HFF-Myc (cell line): ENCODE measurements around the gene BTBD7.

Experiments used
- DNase-seq: peaks from one replicate; pipeline ENCODE4 v3.0.0-alpha.2; 2011; ENCODE audit warnings: low read depth; ENCODE audit errors: extremely low read depth
- H3K4me3 ChIP-seq: replicated peaks from 2 replicates; pipeline ENCODE4 v1.5.1; 2011; ENCODE audit warnings: low read depth, mild to moderate bottlenecking, control low read depth, low read length
- CTCF ChIP-seq: IDR thresholded peaks from 2 replicates; pipeline ENCODE4 v1.5.1; 2012; ENCODE audit warnings: mild to moderate bottlenecking, low read depth, low read length, control low read depth; ENCODE audit errors: missing control alignments

BTBD7 gene

GRCh38 chr14:93305725-93306418 is 27.0 kb downstream of the BTBD7 start:
- TF ChIP-seq CTCF, result no peak
- H3K4me3 ChIP-seq, result no peak overlapping the region
- DNase-seq, result no peak

GRCh38 chr14:93304771-93305170 is 28.1 kb downstream of the BTBD7 start:
- TF ChIP-seq CTCF, result no peak
- no peak for DNase-seq
- H3K4me3 ChIP-seq, result no peak overlapping the region

DNA sequence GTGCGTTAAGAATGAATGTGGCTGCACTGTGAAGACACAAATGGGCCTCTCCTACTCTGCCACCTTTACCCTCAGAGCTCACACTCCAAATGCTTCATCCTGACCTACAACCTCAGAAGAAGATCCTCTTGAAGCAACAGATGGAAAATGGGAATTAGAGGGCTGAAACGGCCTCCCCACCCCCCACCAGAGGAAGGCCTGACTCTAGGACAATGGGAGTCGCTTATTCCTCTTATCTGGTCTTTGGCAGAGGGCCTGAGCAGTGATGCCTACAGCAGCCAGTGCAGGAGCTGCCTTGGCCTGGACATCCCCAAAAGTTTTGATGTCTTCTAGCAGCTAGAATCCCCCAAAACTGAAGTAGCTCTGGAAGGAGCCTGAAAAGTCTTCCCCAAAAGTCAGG is 29.2 kb downstream of the BTBD7 start:
- TF ChIP-seq CTCF, result no peak
- no peak overlapping the region for H3K4me3 ChIP-seq
- no peak for DNase-seq

DNA sequence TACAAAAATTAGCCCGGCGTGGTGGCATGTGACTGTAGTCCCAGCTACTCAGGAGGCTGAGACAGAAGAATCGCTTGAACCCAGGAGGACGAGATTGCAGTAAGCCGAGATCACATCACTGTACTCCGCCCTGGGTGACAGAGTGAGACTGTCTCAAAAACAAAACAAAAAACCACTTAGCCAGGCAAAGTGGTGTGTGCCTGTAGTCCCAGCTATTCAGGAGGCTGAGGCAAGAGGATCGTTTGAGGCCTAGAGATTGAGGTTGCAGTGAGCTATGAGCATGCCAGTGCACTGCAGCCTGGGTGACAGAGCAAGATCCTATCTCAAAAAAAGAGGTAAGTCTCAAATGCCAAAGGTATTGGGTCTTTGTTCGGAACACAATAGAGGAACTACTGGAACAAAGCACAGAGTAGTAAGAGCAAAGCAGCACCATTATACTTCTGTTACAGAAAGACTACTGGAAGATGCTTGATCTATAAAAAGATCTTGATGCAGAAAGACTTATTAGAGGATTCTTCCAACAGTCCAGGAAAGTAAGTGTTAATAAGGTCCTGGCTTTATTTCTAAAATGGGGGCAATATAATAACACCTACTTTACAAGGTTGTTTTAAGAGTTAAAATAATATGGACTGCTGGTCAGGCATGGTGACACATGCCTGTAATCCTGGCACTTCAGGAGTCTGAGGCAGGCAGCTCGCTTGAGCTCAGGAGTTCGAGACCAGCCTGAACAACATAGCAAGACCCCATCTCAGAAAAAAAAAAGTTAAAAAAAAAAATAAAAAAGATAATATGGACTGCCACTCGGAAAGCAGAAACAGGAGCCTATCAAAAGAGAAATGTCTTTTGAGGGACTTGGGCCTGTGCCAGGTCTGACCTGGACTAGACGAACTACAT is 29.9 kb downstream of the BTBD7 start:
- no peak overlapping the region for H3K4me3 ChIP-seq
- no peak for DNase-seq
- no peak for TF ChIP-seq CTCF

DNA sequence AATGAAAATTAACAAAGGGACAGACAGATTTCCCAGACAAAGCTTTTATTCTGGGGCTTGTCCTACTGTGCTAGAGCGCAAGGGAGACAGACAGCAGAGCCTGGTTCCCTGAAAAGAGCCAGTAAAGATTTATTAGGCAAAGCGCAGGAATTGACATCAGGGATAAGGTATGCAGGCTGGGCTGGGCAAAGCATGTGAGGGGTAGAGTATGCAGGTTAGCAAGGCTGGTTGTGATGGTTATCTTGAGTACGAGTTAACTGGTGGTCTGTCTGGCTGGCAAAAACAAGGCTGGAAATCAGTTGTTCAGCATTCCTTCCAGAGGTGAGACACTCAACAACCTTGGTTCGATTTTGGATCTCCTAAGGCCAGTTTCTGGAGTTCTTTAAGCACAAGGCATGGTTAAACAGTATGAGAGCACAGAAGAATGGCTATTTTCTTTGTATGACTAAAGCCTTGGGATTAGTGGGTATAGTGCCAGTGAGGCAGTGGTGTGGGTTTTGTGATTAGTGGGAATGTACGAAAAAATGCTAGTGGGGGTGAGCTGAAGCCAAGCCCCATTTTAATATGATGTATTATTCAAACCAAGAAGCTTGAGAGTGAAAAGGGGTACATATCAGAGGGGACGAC is 30.9 kb downstream of the BTBD7 start:
- DNase-seq, result no peak
- H3K4me3 ChIP-seq, result no peak overlapping the region
- TF ChIP-seq CTCF, result no peak

DNA sequence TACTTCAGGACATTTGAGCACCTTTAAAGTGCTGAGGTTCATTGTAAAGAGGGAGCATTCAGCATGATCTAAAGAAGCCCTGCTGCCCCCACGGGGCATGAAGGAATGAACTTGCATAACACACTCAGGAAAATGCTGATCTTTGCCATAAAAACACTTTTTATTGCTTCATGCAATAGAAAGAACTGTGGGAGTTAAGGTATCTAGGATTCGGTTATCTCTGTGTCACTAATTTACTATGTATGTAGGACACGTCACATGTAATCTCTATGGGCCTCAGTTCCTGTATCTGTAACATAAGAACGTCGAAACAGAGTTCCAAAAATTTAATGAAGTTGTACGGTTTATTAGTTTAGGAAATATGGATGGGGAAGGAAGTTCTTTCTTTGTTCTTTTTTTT is 33.0 kb downstream of the BTBD7 start:
- H3K4me3 ChIP-seq, result no peak overlapping the region
- TF ChIP-seq CTCF, result no peak
- no peak for DNase-seq
